Measurements from ENCODE around the gene ZNF689. TPM values are rescaled to one million over a fixed set of nuclear protein-coding genes. Genes with fewer than 3 reads are reported as not detected.
"Not testable (repeated sequence)": the region's sequence is repeated elsewhere in the genome, so short reads cannot be mapped to it uniquely, and the experiment has no call there.

The ZNF689 gene
- total RNA-seq, 1 donor = 6.9 TPM

DNA sequence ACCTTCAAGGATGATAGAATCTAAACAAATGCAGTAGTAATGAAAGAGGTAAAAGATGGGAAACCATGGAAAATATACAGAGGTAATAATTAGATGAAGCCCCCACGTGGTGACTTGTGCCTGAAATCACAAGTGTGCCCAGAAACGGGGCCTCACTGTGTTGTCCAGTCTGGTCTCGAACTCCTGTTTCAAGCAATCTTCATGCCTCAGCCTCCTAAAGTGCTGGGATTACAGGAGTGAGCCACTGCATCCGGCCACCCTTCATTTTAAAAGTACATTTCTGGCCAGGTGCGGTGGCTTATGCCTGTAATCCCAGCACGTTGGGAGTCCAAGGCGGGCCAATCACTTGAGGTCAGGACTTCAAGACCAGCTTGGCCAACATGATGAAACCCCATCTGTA lies 26.4 kb upstream of the ZNF689 start:
- no peak for DNase-seq (ENCODE audit: low read depth)
- H3K4me3 ChIP-seq (ENCODE audit: low read depth, low read length) = no peak overlapping the region
- TF ChIP-seq, protein P1, sequence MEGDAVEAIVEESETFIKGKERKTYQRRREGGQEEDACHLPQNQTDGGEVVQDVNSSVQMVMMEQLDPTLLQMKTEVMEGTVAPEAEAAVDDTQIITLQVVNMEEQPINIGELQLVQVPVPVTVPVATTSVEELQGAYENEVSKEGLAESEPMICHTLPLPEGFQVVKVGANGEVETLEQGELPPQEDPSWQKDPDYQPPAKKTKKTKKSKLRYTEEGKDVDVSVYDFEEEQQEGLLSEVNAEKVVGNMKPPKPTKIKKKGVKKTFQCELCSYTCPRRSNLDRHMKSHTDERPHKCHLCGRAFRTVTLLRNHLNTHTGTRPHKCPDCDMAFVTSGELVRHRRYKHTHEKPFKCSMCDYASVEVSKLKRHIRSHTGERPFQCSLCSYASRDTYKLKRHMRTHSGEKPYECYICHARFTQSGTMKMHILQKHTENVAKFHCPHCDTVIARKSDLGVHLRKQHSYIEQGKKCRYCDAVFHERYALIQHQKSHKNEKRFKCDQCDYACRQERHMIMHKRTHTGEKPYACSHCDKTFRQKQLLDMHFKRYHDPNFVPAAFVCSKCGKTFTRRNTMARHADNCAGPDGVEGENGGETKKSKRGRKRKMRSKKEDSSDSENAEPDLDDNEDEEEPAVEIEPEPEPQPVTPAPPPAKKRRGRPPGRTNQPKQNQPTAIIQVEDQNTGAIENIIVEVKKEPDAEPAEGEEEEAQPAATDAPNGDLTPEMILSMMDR (IDR thresholded peaks at IDR 0.05; ENCODE audit: insufficient read depth, low read depth, low read length) = no peak

DNA sequence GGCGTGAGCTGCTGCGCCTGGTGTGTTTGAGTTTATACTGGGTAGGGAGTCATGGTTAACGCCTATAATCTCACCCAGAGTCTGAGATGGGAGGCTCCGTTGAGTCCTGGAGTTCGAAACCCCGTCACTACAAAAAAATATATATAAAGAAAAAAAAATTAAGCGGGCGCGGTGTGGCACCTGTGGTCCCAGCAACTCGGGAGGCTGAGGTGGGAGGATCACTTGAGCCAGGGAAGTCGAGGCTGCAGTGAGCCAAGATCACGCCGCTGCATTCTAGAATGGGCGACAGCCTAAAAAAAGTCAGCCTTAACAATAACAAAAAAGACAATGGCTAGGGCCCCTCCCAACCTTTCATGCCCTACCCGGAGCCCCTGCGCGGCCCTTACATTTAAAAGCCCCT lies 23.3 kb upstream of the ZNF689 start:
- peak overlapping the region; percentile 83 for H3K4me3 ChIP-seq (ENCODE audit: low read depth, low read length)
- TF ChIP-seq, protein P1 (IDR thresholded peaks at IDR 0.05; ENCODE audit: insufficient read depth, low read depth, low read length) = no peak
- DNase-seq (ENCODE audit: low read depth) = no peak

DNA sequence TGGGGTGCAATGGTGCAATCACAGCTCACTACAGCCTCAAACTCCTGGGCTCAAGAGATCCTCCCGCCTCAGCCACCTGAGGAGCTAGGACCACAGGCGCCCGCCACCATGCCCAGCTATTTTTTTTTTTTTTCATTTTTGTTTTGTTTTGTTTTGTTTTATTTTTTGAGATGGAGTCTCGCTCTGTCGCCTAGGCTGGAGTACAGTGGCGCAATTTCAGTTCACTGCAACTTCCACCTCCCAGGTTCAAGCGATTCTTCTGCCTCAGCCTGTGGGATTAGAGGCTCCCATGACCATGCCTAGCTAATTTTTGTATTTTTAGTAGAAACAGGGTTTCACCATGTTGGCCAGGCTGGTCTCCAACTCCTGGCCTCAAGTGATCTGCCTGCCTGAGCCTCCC lies 22.3 kb upstream of the ZNF689 start:
- DNase-seq (ENCODE audit: low read depth); H3K4me3 ChIP-seq (ENCODE audit: low read depth, low read length): not testable (repeated sequence)

DNA sequence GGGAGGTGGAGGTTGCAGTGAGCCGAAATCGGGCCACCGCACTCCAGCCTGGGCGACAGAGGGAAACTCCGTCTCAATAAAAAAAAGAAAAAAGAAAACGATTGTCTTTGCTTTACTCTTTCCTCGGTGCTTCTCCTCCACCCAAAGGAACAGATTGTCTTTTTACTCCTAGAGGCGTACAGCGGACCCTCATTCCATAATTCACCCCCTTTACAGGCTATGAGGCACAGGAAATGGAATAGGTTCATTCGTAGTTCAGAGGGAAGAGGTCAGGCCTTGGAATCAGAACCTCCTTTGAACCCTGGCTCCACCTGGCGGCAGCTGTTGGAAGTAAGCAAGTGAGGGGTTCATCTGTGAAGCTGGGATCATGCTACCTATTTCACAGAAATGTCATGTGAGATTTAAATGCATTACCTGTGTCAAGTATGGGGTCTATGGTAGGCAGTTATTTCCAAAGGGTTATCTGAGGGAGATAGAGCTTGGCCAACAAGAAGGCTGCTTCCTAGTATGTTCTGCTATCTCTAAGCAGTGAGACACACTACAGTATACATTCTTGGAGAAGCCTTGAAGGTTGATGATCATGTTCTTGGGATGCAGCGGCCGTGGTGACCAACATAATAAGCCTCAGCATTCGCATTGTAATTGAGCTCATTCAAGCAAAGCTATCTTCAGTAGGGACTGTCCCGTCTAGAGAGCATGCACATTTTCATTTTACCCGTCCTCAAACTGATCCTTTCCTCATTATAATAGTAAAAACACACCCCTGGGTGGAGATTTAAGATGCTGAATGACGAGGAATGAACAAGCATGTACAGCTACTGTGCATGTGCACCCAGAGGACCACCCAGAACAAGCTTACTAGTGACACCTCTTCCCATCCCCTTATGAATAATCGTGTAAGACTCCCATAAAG lies 18.7 kb upstream of the ZNF689 start:
- TF ChIP-seq, protein P1 (IDR thresholded peaks at IDR 0.05; ENCODE audit: insufficient read depth, low read depth, low read length) = peak; percentile 94
- DNase-seq (ENCODE audit: low read depth) = peak; percentile 77
- H3K4me3 ChIP-seq (ENCODE audit: low read depth, low read length) = peak overlapping the region; percentile 47

DNA sequence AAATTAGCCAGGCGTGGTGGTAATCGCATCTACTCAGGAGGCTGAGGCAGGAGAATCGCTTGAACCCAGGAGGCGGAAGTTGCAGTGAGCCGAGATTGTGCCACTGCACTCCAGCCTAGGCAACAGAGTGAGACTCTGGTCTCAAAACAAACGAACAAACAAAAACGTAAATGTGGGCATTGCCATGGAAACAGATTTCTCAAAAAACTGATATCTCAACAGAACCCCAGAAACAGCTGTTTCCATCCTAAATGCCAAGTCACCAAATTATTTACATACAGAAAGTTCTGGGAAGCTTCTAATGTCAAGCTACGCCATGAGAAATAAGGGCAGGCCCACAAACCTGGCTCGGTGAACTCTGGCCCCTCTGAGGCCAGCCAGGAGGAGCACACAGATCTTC lies 16.0 kb upstream of the ZNF689 start:
- no peak overlapping the region for H3K4me3 ChIP-seq (ENCODE audit: low read depth, low read length)
- TF ChIP-seq, protein P1 (IDR thresholded peaks at IDR 0.05; ENCODE audit: insufficient read depth, low read depth, low read length) = no peak
- peak; percentile 24 for DNase-seq (ENCODE audit: low read depth)

DNA sequence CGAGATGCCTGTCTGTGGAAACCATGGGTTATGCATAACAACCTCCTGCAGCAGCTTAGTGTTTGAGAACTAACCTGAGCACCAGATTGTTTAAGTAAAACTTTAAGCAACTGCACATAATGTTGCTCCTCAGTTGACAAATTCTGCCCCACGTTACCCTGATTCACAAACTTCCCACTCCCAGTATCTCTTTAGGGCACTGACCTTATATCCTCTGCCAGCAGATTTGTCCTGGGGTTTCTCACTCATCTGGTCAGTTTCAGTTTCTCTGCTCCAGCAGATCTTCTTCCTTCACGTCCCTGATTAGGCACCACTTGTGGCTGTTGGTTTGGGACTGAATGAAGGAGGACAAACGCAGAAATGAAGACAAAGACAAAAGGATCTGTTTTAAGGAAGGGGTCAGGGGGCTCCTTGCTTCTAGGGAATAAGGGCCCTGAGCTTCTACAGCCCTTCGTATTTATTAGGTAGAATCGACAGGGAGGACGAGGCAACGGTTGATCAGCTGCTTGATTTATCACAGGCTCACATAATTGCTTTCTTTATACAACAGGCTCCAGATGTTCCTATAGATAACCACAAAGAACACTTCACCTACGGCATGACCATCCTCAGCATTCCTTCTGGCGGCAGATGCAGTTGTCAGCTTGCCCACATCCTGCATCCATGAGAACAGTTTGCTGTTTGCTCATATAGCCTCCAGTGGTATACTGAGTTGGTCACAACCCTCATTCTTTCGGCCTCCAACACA lies 13.5 kb upstream of the ZNF689 start:
- TF ChIP-seq, protein P1 (IDR thresholded peaks at IDR 0.05; ENCODE audit: insufficient read depth, low read depth, low read length) = no peak
- H3K4me3 ChIP-seq (ENCODE audit: low read depth, low read length) = no peak overlapping the region
- peak; percentile 21 for DNase-seq (ENCODE audit: low read depth)

DNA sequence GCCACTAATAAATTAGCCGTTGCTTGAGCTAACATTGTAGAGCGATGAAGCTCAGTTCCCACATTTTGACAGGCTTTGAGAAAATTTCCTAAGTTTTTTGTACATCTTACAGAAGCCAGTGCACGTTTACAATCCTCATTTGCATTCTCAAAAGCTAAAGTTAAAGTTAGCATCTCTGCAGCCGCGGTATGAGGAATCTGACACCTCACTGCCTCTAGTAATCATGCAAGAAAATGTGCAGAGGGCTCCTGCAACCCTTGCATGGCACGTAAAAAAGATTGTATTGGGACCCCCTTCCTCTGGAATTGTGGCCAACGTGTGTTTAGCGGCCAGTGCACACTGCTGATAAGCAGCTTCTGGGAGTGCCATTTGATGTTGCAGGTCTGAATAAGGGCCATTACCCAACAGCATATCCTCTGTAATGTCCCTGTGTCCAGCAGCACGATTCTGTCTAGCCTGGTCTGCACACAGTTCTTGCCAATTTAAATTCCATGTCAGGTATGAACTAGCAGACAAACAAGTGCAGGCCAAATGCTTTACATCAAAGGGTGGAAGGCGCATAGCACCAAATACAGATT lies 12.4 kb upstream of the ZNF689 start:
- TF ChIP-seq, protein P1 (IDR thresholded peaks at IDR 0.05; ENCODE audit: insufficient read depth, low read depth, low read length) = no peak
- no peak overlapping the region for H3K4me3 ChIP-seq (ENCODE audit: low read depth, low read length)
- DNase-seq (ENCODE audit: low read depth) = no peak

Data from fibroblast of villous mesenchyme (primary cell).